Measurements from ENCODE around the gene DNER. TPM values are rescaled to one million over a fixed set of nuclear protein-coding genes. Genes with fewer than 3 reads are reported as not detected.

Gene DNER
- total RNA-seq, 4 donors from 2014 or later, result 0.31 to 13.3 (median 6.3) TPM

- H3K36me3 ChIP-seq, result no peaks in the 10 kb centered on the region
- H3K27me3 ChIP-seq, result no peaks in the 10 kb centered on the region
- no peak for TF ChIP-seq EP300 (IDR thresholded peaks at IDR 0.05)
- no peak for TF ChIP-seq CTCF (IDR thresholded peaks at IDR 0.05)
- no peak for TF ChIP-seq POLR2AphosphoS5 (IDR thresholded peaks at IDR 0.05)
- TF ChIP-seq POLR2A (IDR thresholded peaks at IDR 0.05), result no peak
- 67 to 85% methylated on average over 4 of the region's 7 CpGs for WGBS, 2 donors (ENCODE audit: low coverage in 1 of 2)
- no peak overlapping the region for H3K4me3 ChIP-seq
- H3K9me3 ChIP-seq, result no peaks in the 10 kb centered on the region
- ATAC-seq, result no peak
- peaks cover 0 to 15% (median 13%) of the 10 kb centered on the region in 3 donors for H3K4me1 ChIP-seq
- H3K27ac ChIP-seq, result peak overlapping the region in 3 of 4 donors; percentile 63 to 77 (median 69)
These were observed 296.4 kb downstream of the DNER start for GRCh38 chr2:229417916-229418315.

GRCh38 chr2:229417176-229417575 lies 297.2 kb downstream of the DNER start:
- ATAC-seq, result no peak
- Histone ChIP-seq H3K36me3 (no peaks in the 10 kb centered on the region), H3K27me3 (no peaks in the 10 kb centered on the region), H3K4me1 (peaks cover 0 to 15% (median 13%) of the 10 kb centered on the region in 3 donors), H3K27ac (peak overlapping the region; percentile 56 to 77 (median 66)), H3K9me3 (no peaks in the 10 kb centered on the region), H3K4me3 (no peak overlapping the region)
- no peak for TF ChIP-seq CTCF (IDR thresholded peaks at IDR 0.05)
- TF ChIP-seq POLR2AphosphoS5 (IDR thresholded peaks at IDR 0.05), result peak; percentile 45
- WGBS, 2 donors (ENCODE audit: low coverage in 1 of 2), result 13 to 33% methylated on average over 3 to 8 of the region's 8 CpGs

GRCh38 chr2:229416116-229416694 lies 298.1 kb downstream of the DNER start:
- H3K27ac ChIP-seq, result peak overlapping the region; percentile 56 to 77 (median 66)
- no peak overlapping the region for H3K4me3 ChIP-seq
- TF ChIP-seq POLR2AphosphoS5 (IDR thresholded peaks at IDR 0.05) (peak; percentile 44), EP300 (IDR thresholded peaks at IDR 0.05) (no peak), POLR2A (IDR thresholded peaks at IDR 0.05) (no peak), CTCF (IDR thresholded peaks at IDR 0.05) (peak in 1 of 4 experiments; percentile 26)
- H3K9me3 ChIP-seq, result no peaks in the 10 kb centered on the region
- H3K4me1 ChIP-seq, result peaks cover 0 to 15% (median 13%) of the 10 kb centered on the region in 3 donors
- H3K27me3 ChIP-seq, result no peaks in the 10 kb centered on the region
- peak; percentile 97 for ATAC-seq
- 56 to 58% methylated on average over 3 to 4 of the region's 5 CpGs for WGBS, 2 donors (ENCODE audit: low coverage in 1 of 2)
- no peaks in the 10 kb centered on the region for H3K36me3 ChIP-seq

GRCh38 chr2:229414631-229415030 lies 299.7 kb downstream of the DNER start:
- Histone ChIP-seq H3K4me3 (no peak overlapping the region), H3K27ac (no peak overlapping the region), H3K27me3 (no peaks in the 10 kb centered on the region), H3K36me3 (no peaks in the 10 kb centered on the region), H3K9me3 (no peaks in the 10 kb centered on the region), H3K4me1 (peaks cover 0 to 15% (median 9%) of the 10 kb centered on the region in 3 donors)
- TF ChIP-seq EP300 (IDR thresholded peaks at IDR 0.05) (no peak), POLR2A (IDR thresholded peaks at IDR 0.05) (no peak), CTCF (IDR thresholded peaks at IDR 0.05) (no peak), POLR2AphosphoS5 (IDR thresholded peaks at IDR 0.05) (no peak)
- WGBS, 2 donors (ENCODE audit: low coverage in 1 of 2), result 100% methylated on average over 1 of the region's 2 CpGs; no CpG with 5 or more reads in 1 of the 2 donors
- no peak for ATAC-seq

- Histone ChIP-seq H3K9me3 (no peaks in the 10 kb centered on the region), H3K4me1 (peaks cover 0 to 22% (median 9%) of the 10 kb centered on the region in 3 donors), H3K27ac (no peak overlapping the region), H3K36me3 (no peaks in the 10 kb centered on the region), H3K4me3 (no peak overlapping the region), H3K27me3 (no peaks in the 10 kb centered on the region)
- 82 to 88% methylated on average over 5 of the region's 5 CpGs for WGBS, 2 donors (ENCODE audit: low coverage in 1 of 2)
- TF ChIP-seq POLR2A (IDR thresholded peaks at IDR 0.05) (no peak), EP300 (IDR thresholded peaks at IDR 0.05) (no peak), CTCF (IDR thresholded peaks at IDR 0.05) (no peak), POLR2AphosphoS5 (IDR thresholded peaks at IDR 0.05) (no peak)
- ATAC-seq, result no peak
These were observed 301.7 kb downstream of the DNER start for GRCh38 chr2:229412686-229413085.
